ENCODE data around the gene AMACR.

AMACR gene

GRCh38 chr5:34038390-34038789 is 30.5 kb upstream of the AMACR start:
- TF ChIP-seq EZH2 (IDR thresholded peaks at IDR 0.05; ENCODE audit: borderline replicate concordance, low read length) = no peak
- TF ChIP-seq, protein P1, sequence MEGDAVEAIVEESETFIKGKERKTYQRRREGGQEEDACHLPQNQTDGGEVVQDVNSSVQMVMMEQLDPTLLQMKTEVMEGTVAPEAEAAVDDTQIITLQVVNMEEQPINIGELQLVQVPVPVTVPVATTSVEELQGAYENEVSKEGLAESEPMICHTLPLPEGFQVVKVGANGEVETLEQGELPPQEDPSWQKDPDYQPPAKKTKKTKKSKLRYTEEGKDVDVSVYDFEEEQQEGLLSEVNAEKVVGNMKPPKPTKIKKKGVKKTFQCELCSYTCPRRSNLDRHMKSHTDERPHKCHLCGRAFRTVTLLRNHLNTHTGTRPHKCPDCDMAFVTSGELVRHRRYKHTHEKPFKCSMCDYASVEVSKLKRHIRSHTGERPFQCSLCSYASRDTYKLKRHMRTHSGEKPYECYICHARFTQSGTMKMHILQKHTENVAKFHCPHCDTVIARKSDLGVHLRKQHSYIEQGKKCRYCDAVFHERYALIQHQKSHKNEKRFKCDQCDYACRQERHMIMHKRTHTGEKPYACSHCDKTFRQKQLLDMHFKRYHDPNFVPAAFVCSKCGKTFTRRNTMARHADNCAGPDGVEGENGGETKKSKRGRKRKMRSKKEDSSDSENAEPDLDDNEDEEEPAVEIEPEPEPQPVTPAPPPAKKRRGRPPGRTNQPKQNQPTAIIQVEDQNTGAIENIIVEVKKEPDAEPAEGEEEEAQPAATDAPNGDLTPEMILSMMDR (IDR thresholded peaks at IDR 0.05; ENCODE audit: low read length) = no peak
- H3F3A ChIP-seq (ENCODE audit: insufficient read depth, low read length) = no peaks in the 10 kb centered on the region
- H3K9me3 ChIP-seq (ENCODE audit: low read length) = no peaks in the 10 kb centered on the region
- no peak overlapping the region for H3K4me3 ChIP-seq (ENCODE audit: low read depth, low read length, poor library complexity, severe bottlenecking)
- peaks cover 7% of the 10 kb centered on the region for H3K4me1 ChIP-seq (ENCODE audit: insufficient read depth, low read length, severe bottlenecking)
- H3K27ac ChIP-seq (ENCODE audit: low read depth, low read length, poor library complexity, severe bottlenecking) = no peak overlapping the region
- no peaks in the 10 kb centered on the region; the same call in 1 of the 2 replicates for H3K36me3 ChIP-seq (ENCODE audit: insufficient read depth, low read length)
- H3K27me3 ChIP-seq (ENCODE audit: insufficient read depth, low read length) = no peaks in the 10 kb centered on the region
- H4K20me1 ChIP-seq (ENCODE audit: insufficient read depth, low read length) = no peaks in the 10 kb centered on the region
- H2AFZ ChIP-seq (ENCODE audit: low read length) = no peak overlapping the region
- no peaks in the 10 kb centered on the region for H3K79me2 ChIP-seq (ENCODE audit: insufficient read depth, low read length)
- no peak overlapping the region for H3K9ac ChIP-seq (ENCODE audit: low read length)
- no peak overlapping the region for H3K4me2 ChIP-seq (ENCODE audit: low read length)
- no peaks in the 10 kb centered on the region for H3K9me2 ChIP-seq (ENCODE audit: low read depth, low read length)

GRCh38 chr5:34037726-34038125 is 29.9 kb upstream of the AMACR start:
- Histone ChIP-seq H2AFZ (ENCODE audit: low read length) (no peak overlapping the region), H3K4me1 (ENCODE audit: insufficient read depth, low read length, severe bottlenecking) (peaks cover 7% of the 10 kb centered on the region), H3K4me3 (ENCODE audit: low read depth, low read length, poor library complexity, severe bottlenecking) (no peak overlapping the region), H3K9ac (ENCODE audit: low read length) (no peak overlapping the region), H3K4me2 (ENCODE audit: low read length) (no peak overlapping the region), H3F3A (ENCODE audit: insufficient read depth, low read length) (no peaks in the 10 kb centered on the region), H3K36me3 (ENCODE audit: insufficient read depth, low read length) (no peaks in the 10 kb centered on the region; the same call in 1 of the 2 replicates), H4K20me1 (ENCODE audit: insufficient read depth, low read length) (no peaks in the 10 kb centered on the region), H3K27me3 (ENCODE audit: insufficient read depth, low read length) (no peaks in the 10 kb centered on the region), H3K79me2 (ENCODE audit: insufficient read depth, low read length) (no peaks in the 10 kb centered on the region), H3K27ac (ENCODE audit: low read depth, low read length, poor library complexity, severe bottlenecking) (no peak overlapping the region), H3K9me3 (ENCODE audit: low read length) (no peaks in the 10 kb centered on the region), H3K9me2 (ENCODE audit: low read depth, low read length) (no peaks in the 10 kb centered on the region)
- TF ChIP-seq, protein P1 (IDR thresholded peaks at IDR 0.05; ENCODE audit: low read length) = no peak
- TF ChIP-seq EZH2 (IDR thresholded peaks at IDR 0.05; ENCODE audit: borderline replicate concordance, low read length) = no peak

GRCh38 chr5:34035756-34036155 is 27.9 kb upstream of the AMACR start:
- Histone ChIP-seq H3F3A (ENCODE audit: insufficient read depth, low read length) (no peaks in the 10 kb centered on the region), H3K36me3 (ENCODE audit: insufficient read depth, low read length) (no peaks in the 10 kb centered on the region; the same call in 1 of the 2 replicates), H3K4me1 (ENCODE audit: insufficient read depth, low read length, severe bottlenecking) (no peaks in the 10 kb centered on the region), H3K4me2 (ENCODE audit: low read length) (no peak overlapping the region), H4K20me1 (ENCODE audit: insufficient read depth, low read length) (no peaks in the 10 kb centered on the region), H2AFZ (ENCODE audit: low read length) (no peak overlapping the region), H3K27me3 (ENCODE audit: insufficient read depth, low read length) (no peaks in the 10 kb centered on the region), H3K79me2 (ENCODE audit: insufficient read depth, low read length) (no peaks in the 10 kb centered on the region), H3K4me3 (ENCODE audit: low read depth, low read length, poor library complexity, severe bottlenecking) (no peak overlapping the region), H3K9me3 (ENCODE audit: low read length) (no peaks in the 10 kb centered on the region), H3K9ac (ENCODE audit: low read length) (no peak overlapping the region), H3K27ac (ENCODE audit: low read depth, low read length, poor library complexity, severe bottlenecking) (no peak overlapping the region), H3K9me2 (ENCODE audit: low read depth, low read length) (no peaks in the 10 kb centered on the region)
- TF ChIP-seq, protein P1 (IDR thresholded peaks at IDR 0.05; ENCODE audit: low read length) = no peak

Data from OCI-LY1 (cell line).